Stimulated activated CD8-positive, alpha-beta memory T cell treated with anti-CD3 and anti-CD28 coated beads, Interleukin-4, amount 100 ng/mL, for 24 hours (primary cell): ENCODE results near the gene CYP11A1.
"Not testable (repeated sequence)": the region's sequence is repeated elsewhere in the genome, so short reads cannot be mapped to it uniquely, and the experiment has no call there.

Experiments
- DNase-seq: peaks from one replicate; pipeline ENCODE4 v3.0.0-alpha.2; 2020; ENCODE audit warnings: low read depth

CYP11A1 gene

DNA sequence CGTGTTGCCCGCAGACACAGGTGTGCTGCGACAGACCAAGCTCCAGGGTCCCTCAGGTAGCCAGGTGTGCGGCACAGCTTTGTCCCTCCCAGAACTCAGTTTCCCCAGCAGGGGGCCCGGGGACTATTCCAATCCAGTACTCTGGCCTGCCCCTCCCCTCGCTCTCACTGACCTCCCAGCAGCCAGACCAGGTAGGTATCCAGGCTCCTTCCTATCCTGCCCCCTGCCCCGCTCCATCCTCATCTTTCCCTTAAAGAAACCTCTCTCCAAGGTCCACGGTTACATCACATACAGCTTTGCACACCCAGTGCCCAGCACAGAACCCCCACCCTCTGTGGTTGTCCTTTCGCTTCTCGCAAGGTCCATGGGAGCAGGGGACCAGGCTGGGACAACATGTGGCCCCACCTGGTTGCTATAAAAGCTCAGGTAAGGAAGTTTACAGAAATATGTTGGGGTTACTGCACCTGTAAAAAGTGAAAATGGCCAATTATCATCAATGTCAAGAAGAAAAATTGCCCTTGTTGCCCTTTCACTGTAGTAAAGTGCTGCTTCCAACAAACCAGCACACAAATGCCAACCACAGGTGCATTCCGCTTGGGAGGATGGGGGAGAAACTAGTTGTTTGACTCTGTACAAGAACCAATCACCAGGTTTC, 7.3 kb upstream of the CYP11A1 start:
- DNase-seq, result no peak

DNA sequence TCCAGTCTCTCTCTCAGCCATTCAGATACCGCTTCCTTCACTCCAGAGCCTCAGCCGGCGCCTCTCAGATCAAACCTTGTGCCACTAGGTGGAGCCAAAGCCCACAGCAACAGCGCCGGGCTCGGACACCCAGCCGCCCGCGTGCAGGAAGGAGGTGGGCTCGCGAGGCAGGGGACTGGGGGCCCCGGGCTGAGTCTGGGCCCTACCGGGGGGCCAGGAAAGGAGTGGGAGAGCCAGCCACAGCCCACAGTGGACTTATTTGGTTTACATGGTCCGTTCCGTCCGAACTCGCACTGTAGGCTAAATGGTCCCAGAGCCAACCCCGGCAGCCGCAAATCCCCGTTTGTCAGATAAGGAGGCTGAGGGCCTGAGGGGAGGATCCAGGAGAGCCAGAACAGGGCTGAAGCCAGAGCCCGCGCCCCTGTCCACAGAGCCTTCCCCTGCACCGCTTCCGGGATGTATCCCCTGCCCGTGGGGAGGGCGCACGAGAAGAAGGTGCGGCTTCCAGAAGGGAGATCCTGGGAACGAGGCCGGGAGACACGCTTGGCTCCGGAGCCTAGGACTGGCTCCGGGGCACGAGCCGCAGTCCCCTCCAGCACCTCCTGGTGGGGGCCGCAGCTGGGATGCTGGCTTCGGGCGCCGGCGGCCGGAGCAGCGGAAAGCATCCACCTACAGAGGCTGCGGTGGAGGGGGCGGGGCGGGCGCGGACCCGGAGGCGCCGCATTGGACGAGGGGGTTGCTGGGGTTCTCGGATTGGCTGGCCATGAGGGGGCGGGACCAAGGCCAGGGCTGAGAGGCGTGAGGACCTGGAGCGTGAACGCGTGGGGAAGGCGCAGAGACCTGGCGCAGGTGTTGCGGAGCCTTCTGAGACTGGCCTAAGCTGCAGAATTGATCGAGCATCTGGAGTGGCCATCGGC, 6.5 kb upstream of the CYP11A1 start:
- peak; percentile 92 for DNase-seq

DNA sequence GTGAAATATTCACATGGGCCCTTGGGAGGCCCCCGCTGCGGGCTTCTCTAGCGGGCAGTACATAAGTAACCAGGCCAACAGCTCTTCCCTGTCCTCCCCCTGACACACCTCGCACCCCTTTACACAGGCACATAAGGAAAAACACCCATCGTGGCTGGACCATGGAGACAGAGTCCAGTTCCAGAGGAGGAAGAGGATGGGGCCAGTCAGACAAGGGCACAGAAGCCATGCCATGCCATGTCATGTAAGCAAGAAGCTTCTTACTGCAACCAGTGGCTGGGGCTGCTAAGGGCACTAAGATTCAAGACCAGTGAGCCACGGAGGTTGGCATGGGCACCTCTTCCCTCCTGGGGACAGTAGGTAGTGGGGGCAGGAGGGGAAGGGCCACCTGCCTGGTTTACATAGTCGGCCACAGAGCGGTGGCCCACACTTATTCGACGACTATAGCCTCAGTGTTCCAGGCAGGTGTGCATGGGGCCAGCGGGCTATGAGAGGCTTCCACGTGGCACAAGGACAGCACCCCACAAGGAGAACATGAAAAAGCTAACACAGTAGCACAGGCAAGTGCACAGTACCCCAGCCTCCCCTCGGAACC, 5.7 kb upstream of the CYP11A1 start:
- DNase-seq, result no peak

DNA sequence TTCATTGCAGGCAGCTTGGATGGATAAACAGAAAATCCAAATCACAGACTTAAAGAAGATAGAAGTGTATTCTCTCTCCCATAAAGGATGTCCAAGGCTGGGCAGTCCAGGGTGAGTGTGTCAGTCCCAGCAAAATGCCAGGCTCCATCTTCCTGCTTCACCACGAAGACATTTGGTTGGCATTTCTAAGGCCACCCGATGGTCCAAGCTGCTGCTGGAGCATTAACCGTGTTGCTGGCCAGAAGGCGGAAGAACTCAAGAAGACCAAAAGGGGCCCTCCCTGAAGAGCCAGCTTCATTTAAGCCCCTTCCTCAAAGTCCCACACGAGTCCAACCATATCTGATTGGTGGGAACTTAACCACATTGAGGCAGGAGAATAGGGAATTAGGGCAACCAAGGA, 3.0 kb upstream of the CYP11A1 start:
- no peak for DNase-seq

DNA sequence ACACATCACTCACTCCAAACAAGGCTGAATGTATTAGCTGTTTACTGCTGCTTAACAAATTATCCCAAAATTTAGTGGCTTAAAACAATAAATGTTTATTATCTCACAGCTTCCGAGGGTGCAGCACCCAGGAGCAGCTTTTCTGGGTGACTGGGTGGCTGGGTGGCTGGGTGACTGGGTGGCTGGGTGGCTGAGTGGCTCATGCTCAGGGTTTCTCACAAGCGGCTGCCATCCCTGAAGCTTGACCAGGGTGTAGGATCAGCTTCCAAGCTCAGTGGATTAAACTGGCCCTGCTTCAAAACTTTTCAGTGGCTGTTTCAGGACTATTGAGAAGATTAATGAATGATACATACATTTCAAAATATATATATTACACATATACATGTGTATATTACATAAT, 2.3 kb upstream of the CYP11A1 start:
- no peak for DNase-seq

DNA sequence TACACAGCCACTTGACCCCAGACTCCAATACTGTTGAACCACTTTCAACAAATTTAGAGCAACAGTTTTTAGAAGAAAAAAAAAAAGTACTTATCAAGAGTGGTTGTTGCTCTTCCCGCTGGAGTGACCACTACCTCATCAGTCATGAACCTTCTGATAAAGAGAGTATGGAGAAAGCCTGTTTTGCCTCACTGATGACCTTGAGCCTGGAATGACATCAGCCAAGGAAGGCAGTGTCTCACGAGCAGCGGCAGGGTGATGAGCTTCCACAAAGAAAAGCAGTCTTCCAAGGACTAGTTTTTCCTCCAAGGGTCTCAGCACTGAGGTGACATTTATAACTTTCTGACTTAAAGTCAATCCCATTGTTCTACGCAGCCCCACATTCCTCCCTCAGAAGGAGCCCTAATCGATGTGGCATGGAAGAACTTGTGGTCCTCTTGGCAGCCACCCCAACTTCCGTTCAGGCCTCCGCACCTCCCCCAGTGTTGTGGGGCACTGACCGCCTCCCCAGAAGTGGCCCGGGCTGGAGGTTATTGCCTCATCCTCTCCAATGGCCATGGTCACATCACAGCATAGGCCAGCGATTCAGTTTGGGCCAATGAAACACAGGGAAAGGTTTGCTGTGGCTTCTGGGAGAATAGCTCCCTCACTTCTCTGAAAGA, 1.8 kb upstream of the CYP11A1 start:
- DNase-seq, result no peak

DNA sequence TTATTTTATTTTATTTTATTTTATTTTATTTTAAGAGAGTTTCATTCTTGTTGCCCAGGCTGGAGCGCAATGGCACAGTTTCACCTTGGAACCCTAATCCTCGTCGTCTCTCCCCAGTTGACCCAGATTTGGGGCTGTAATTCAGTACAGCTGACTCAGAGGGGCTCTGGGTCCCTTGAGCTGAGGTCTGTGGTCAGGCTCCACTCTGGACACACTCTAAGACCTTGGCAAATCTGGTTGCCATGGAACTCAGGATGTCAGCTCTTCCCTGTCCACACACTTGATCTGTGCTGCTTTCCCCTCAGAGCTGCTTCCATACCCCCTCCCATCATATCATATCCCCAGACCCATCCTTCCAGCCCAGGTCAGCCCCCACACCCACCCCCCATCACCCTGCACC, 675 bp upstream of the CYP11A1 start:
- no peak for DNase-seq

DNA sequence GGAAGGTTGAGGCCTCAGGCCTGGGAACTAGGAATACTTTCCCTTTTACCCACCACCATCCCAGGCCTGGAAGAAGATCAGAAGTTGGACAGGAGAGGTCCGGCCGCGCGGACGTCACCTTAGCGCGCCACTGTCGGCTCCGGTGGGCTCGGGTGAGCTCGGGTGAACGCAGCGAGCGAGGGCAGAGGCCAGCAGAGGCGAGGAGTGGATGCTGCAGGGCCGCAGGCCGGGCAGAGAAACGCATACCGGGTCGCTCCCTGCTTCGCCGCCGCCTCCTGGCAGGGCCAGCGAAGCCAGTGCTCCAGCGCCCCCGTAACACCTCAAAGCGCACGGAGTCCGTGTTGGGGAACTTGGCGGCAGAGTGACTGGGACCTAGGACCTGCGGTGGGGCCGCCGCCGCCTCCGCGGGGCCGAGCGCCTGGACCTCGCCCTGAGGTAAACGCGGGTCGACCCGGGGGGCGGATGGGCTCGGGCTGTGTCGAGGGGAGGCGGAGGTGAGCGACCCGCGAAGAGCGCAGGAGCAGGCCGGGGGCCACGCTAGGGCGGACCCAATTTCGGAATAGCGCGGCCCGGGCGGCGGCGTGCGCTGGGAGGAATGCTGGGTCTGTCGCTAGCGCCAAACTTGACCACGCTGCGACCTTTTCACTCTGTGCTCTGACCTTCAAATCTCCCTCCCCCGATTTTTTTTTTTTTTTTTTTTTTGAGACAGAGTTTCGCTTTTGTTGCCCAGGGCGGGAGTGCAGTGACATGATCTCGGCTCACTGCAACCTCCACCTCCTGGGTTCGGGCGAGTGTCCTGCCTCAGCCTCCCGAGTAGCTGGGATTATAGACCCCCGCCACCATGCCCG, 1.6 kb downstream of the CYP11A1 start:
- no peak for DNase-seq

DNA sequence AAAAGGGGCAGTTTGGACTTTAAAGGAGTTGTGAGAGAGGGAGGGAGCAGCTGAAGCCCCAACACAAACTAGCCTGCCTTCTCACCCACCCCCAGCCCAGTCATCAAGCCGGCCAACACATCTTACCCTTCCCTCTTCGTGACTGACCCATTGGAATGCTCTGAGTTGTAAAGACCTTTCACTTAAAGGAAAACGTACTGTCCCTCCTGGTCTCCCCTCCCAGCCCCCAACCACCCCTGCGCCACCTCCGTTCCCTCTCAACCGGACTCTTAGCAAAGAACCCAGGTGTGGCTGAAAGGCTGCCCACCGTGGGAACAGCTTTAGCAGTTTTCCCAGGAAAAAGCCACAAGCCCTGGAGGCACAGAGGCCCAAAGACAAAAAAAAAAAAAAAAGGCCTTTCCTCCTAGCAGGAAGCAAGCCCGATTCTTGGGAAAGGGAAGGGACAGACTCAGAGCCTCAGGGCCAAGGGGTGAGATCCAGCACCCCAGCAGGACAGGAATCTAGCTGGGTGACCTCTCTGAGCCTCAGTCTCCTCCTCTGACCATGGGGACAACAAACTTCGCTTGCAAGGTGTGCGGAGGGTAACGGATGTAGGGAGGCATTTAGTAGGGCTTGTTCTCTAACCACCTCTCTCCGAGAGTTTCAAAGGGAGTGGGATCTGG, 2.4 kb downstream of the CYP11A1 start:
- DNase-seq, result no peak

DNA sequence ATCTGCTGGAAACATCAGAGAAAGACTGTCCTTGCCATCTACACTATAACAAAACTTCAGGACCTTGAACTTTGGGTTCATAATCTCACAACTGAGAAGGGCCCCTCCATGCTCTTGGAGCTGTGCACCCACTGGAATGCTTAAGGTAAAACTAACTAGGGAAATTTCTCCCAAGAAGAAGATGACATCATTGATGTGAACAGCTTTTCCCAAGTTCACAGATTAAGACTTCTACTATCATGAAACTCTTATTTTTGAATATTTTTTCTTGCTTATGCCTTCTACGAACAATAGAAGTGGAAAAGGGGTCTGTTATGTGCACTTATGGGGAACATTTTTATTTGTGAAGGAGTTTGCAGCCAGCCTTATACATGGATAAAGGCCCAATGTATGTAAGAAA, 5.0 kb downstream of the CYP11A1 start:
- DNase-seq, result no peak

DNA sequence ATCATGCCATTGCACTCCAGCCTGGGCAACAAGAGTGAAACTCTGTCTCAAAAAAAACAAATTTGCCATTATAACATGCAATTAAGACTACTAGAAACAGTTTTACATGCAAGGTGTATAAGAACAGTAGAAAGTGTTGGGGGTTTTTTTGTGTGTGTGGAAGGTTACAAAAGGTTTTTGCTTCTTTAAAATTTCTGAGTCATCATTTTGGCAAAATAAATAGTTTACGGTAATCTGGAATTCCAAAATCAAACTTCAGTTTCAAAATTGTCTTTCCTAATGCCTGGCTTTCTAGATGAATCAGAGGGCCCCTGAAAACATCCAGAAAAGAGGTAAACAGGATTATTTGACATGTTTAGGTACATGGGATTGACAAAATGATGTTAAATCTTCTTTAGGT, 6.6 kb downstream of the CYP11A1 start:
- not testable (repeated sequence) for DNase-seq

DNA sequence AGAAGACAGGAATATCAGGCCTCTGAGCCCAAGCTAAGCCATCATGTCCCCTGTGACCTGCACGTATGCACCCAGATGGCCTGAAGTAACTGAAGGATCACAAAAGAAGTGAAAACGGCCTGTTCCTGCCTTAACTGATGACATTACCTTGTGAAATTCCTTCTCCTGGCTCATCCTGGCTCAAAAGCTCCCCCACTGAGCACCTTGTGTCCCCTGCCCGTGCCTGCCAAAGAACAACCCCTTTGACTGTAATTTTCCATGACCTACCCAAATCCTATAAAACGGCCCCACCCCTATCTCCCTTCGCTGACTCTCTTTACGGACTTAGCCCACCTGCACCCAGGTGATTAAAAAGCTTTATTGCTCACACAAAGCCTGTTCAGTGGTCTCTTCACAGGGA, 8.1 kb downstream of the CYP11A1 start:
- DNase-seq, result not testable (repeated sequence)

DNA sequence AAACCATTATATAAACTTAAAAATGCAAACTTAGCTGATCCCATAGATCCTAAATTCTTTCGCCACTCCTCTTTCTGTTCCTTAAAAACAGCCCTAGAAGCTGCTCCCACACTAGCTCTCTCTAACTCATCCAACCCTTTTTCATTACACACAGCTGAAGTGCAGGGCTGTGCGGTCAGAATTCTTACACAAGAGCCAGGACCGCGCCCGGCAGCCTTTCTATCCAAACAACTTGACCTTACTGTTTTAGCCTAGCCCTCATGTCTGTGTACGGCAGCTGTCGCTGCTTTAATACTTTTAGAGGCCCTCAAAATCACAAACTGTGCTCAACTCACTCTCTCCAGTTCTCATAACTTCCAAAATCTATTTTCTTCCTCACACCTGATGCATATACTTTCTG, 9.9 kb downstream of the CYP11A1 start:
- DNase-seq, result not testable (repeated sequence)

DNA sequence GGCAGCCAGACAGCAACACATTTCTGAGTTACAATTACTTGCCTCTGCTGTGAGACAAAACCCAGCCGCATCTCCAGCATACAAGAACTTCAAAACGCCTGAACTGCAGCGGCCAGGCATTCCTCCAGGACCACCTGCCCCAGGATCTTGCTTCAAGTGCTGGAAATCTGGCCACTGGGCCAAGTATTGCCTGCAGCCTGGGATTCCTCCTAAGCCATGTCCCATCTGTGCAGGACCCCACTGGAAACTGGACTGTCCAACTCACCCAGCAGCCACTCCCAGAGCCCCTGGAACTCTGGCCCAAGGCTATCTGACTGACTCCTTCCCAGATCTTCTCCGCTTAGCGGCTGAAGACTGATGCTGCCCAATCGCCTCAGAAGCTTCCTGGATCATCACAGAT, 11.4 kb downstream of the CYP11A1 start:
- DNase-seq, result not testable (repeated sequence)

DNA sequence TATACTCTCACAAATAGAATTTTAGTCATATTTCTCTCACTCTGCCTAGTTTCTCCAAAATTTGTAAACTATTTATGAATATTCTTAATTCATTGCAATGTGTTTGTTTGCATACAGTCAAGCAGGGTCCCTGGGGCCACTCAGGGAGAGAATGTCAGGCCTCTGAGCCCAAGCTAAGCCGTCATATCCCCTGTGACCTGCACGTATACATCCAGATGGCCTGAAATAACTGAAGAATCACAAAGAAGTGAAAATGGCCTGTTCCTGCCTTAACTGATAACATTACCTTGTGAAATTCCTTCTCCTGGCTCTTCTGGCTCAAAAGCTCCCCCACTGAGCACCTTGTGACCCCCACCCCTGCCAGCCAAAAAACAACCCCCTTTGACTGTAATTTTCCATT, 13.5 kb downstream of the CYP11A1 start:
- not testable (repeated sequence) for DNase-seq

DNA sequence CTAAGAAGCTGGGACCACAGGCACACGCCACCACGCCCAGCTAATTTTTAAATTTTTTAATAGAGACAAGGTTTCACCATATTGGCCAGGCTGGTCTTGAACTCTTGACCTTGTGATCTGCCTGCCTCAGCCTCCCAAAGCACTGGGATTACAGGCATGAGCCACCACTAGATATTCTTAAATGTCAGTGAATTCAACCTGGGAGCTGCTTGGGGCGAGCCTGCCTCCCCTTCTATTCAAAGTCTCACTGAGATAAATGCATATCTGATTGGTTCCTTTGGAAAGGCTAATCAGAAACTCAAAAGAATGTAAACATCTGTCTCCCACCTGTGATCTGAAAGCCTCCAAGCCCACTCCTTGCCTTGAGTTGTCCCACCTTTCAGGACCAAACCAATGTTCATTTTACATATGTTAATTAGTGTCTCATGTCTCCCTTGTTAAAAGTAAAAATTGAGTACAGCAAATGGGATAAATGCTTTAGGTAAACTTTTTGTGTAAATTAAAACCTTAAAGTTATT, 15.0 kb downstream of the CYP11A1 start:
- no peak for DNase-seq

DNA sequence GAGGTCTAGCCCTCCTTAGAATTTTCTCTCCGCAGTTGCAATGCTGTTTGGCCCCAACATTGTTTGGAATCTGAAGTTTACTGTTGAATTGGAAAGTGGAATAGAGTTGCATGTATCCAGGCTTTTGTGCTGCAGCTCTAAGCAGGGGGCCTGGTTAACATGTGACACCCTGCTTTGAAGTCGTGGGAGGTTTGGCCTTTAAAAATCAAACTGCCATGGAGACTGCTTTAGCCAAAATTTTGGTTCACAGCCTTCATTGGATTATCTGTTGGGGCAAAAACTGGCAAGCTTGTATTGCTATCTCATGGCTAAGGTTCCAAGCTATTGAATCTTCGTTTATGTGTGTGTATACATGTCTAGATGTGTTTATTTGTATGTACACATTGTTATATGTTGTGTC, 15.8 kb downstream of the CYP11A1 start:
- no peak for DNase-seq

DNA sequence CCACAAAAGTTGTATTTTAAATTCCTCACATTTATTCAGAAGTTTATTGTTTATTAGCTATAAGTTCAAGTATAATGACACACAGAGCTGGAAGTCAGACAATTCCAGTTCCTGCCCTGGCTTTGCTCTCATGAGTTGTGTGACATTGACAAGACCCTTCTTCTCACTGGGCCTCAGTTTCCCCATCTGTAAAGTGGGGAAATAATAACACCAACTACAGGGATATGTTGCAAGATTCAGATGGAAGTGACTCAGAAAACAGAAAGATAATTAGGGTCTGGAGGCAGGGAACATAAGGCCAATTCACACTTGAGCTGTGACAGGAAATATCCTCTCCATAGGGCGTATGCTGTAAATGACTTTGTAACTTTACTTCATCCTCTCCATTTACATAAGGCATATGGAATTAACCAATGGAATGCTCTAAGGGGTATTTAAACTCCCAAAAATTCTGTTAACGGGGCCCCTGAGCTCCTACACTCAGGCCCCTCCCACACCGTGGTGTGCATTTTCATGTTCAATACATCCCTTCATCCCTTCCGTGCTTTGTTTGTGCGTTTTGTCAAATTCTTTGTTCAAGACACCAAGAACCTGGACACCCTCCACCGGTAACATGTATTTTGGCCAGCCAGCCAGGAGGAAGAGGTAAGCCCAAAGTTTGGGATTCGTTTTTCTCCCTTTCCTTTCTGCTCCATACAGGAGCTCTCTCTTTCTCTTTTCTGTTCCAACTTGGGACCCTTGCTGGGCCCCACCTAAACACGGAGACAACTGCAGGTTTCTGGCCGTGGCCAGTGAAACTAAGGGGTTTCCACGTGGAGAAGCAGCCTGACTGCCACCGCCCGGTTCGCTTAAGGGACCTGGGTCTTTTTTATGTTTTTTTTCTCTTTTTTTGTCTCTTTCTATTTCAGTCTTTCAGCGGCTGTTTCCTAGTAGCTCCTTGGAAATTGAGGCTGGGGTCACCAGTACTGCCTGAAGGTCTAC, 16.9 kb downstream of the CYP11A1 start:
- DNase-seq, result no peak

DNA sequence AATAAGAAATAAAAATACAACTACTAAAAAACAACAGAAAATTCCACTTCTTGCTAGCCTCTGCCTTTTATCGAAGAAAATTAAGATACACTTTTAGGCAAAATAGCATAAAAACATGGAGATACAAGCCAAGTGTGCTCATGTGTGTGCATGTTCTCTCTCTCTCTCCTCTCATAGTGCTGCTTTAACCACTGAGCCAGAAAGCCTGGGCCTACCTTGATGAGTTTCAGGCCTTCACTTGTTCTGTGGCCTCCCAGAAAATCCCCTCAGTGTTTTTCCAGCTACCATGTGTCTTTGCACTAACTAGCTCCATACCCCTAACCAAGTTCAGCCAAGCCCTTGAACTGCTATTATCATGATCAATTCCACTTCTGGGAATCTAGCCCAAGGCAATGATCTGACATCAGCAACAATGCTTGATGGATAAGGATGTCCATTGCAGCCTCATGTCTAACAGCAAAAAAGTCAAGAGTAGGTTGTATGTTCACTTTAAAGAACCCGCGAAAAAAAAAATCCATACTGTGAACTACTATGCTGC, 18.1 kb downstream of the CYP11A1 start:
- DNase-seq, result no peak
